ENCODE measurements around the gene PACS2.

DNA sequence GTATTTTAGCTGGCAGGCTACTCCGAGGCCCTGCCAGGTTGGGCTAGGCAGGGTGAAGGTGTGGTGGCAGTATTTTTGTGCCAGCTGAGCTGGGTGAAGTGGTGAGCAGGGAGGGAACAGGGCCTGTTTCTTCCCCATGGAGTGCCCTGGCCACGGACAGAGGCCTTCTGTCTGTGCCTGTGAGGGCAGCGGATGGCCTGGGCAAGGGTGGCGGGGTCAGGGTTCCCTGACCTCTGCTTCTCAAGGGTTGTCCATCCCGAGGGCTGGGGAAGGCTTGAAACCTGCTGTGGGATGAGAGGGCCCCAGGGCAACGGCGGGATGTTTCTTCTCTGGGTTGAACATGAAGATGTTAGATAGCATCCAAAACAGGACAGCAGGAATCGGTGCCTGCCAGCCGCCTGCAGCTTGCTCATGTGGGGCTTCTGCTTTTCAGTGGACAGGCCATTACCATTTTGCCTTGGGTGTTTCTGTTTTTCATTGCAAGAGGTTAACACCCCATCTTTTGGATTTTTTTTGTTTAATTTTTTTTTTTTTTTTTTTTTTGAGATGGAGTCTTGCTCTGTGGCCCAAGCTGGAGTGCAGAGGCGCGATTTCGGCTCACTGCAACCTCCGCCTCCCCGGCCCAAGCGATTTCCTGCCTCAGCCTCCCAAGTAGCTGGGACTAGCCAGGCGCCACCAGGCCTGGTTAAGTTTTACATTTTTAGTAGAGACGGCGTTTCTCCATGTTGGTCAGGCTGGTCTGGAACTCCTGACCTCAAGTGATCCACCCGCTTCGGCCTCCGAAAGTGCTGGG, 108.3 kb downstream of the PACS2 start:
- TF ChIP-seq, protein P1, sequence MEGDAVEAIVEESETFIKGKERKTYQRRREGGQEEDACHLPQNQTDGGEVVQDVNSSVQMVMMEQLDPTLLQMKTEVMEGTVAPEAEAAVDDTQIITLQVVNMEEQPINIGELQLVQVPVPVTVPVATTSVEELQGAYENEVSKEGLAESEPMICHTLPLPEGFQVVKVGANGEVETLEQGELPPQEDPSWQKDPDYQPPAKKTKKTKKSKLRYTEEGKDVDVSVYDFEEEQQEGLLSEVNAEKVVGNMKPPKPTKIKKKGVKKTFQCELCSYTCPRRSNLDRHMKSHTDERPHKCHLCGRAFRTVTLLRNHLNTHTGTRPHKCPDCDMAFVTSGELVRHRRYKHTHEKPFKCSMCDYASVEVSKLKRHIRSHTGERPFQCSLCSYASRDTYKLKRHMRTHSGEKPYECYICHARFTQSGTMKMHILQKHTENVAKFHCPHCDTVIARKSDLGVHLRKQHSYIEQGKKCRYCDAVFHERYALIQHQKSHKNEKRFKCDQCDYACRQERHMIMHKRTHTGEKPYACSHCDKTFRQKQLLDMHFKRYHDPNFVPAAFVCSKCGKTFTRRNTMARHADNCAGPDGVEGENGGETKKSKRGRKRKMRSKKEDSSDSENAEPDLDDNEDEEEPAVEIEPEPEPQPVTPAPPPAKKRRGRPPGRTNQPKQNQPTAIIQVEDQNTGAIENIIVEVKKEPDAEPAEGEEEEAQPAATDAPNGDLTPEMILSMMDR (IDR thresholded peaks at IDR 0.05) = no peak
- no peak for TF ChIP-seq POLR2A (IDR thresholded peaks at IDR 0.05)
